Right lobe of liver (tissue), 4 donors: ENCODE measurements around the gene FCF1.

Source experiments
- CTCF ChIP-seq, 4 donors: fragments of 200-600 bp in 3 of 4; fragments of 450-650 bp in 1 of 4; IDR thresholded peaks; one replicate each; pipeline versions ENCODE4 v1.5.1 to v1.8.0; 2016 to 2022; ENCODE audit warnings: antibody characterized with exemption in 4 of 4, mild to moderate bottlenecking in 2 of 4
- POLR2A ChIP-seq: fragments of 450-650 bp; IDR thresholded peaks from one replicate; pipeline ENCODE4 v1.6.1; 2017; ENCODE audit warnings: antibody characterized with exemption, mild to moderate bottlenecking
- donor health status: DM: no; HTN: no; CAD: no.
- donor health status: DM: no; HTN: no; CAD: no.
- donor health status: DM: no; HTN: yes; CAD: no.

- TF ChIP-seq CTCF (IDR thresholded peaks at IDR 0.05) (no peak), POLR2A (no peak)
Measured at GRCh38 chr14:74698465-74698864, 14.5 kb upstream of the FCF1 start.
